GM18499 (cell line): Measurements from ENCODE around the gene ZNF774.
A peak's percentile ranks its signal among the peaks of the same experiment; 100 is the strongest.
"Not testable (repeated sequence)": the region's sequence is repeated elsewhere in the genome, so short reads cannot be mapped to it uniquely, and the experiment has no call there.

ENCODE experiments used
- ATAC-seq: cut with Tn5 transposase; IDR thresholded peaks from one replicate; pipeline ENCODE4 v1.9.1; 2021; ENCODE audit warnings: moderate number of reproducible peaks; ENCODE audit not compliant: insufficient read depth, unreplicated experiment

Gene ZNF774

DNA sequence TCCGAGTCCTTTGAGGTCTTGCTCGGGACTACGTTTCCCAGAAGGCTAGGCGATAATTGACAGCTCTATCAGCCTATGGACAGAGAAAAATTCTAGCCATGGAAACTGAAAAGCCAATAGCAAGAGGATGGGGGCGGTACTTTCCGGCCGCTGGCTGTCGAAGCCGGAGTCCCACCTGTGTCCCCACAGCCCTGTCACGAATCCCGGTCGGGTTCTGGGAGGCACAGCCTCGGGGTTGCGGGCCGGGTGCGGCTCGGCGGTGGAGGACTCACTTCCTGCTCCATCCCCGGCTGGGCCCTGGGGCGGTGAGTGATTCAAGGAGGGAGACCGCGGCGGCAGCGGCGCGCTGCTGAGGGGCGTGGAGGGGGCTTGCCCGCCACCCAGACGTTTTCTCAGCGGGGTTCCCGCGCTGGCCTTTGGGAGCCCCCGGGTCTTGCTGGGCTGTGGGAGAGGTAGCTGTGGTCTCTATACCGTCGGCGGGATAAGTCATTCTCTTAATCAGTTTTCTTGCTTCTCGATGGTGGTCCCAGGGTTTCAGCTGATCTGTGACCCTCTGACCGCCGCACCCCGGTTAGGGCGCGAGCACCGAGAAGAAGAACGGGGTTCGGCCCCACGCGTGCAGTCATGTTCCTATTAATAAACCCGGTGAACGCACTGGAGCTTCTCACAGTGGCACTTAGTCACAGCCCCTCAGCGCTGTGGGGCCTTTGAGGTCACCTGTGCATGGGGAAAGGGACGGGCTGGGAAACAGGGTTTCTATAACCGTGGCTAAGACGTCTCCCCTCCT lies at the start of gene ZNF774:
Gene ZNF774, plus strand, starts transcription at position 178 of the 787 bp plus-strand sequence. CDS start 2,377 bp downstream, outside the sequence.
- ATAC-seq, result peak; percentile 98

DNA sequence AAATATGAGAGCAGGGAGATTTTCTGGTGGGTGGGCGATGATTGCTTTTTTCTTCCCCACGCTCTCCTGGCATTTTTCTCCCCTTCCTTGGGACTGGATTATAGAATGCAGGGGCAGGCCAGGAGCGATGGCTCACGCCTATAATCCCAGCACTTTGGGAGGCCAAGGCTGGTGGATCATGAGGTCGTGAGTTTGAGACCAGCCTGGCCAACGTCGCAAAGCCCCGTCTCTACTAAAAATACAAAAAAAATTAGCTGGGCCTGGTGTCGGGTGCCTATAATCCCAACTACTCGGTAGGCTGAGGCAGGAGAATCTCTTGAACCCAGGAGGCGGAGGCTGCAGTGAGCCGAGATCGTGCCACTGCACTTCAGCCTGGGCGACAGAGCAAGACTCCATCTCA lies 46.7 kb upstream of the ZNF774 start:
- ATAC-seq, result not testable (repeated sequence)

DNA sequence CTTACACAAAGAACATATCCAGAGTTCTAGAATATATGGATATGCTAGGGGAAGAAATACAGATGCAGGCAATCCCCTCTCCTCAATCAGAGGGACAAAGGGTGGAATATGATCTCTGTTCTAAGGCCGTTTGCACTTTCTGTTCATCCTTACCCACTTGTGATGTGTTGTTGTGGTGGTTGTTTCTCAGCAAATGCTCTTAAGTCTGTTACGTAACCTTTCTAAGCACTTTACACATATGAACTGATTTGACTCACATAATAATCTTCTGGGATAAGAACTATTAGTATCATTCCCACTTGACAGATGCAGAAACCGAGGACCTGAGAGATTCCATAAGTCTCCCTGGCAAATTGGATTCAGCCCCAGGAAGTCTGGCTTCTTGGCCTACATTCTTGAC lies 46.2 kb upstream of the ZNF774 start:
- no peak for ATAC-seq

DNA sequence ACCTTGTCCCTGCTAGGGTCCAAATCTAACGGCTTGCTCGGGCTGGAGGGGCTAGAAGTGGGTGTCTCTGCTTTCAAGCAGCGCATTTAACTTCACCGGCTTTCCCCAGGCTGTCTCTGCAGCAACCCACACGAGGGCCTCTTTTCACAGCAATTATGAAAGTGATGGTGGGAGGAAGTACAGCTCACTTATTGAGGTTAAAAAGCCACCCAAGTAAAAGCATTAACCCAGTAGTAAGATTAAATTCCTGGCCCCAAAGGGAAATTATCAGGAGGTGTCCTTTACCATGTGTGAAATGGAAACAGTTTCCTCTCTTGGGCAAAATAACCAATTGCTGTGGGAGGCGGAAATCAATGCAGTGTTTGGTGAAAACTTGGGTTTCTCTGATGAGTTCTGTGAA lies 45.5 kb upstream of the ZNF774 start:
- ATAC-seq, result no peak

DNA sequence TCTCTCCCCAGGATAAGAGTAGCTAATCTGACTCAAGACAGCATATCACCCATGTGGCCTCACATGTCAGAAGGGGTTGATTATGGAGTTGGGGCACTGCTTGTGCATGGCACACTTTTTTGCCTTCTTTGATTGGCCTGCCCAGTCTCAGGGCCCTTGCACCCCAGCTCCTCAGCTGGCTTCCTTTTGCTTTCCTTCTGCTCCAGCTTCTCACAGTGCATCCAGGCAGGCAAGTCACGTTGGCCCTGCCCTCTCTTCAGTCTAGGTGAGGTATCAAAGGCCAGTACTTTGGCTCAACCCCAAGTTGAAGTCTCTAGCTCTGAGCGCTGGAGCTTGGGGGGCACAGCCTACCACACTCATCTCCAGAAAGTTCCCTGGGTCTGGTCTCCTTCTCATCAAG lies 44.4 kb upstream of the ZNF774 start:
- no peak for ATAC-seq

DNA sequence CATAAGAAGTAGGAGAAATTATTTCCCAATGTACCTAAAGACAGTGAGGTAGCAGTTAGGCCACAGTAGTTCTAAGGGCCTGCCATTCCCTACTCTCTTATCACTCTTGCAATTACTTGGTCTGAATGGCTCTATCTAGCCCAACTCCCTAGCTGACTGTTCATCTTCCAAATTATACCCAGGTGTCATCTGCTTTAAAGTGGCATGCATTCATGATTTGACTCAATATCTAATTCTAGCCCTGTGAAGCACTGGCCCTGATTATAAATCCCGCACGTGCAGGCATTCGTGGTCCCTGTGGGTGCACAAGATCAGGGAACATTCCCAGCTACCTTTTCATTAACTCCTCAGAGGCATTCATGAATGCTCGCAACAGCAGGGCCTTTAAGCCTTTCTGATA lies 43.1 kb upstream of the ZNF774 start:
- ATAC-seq, result no peak

DNA sequence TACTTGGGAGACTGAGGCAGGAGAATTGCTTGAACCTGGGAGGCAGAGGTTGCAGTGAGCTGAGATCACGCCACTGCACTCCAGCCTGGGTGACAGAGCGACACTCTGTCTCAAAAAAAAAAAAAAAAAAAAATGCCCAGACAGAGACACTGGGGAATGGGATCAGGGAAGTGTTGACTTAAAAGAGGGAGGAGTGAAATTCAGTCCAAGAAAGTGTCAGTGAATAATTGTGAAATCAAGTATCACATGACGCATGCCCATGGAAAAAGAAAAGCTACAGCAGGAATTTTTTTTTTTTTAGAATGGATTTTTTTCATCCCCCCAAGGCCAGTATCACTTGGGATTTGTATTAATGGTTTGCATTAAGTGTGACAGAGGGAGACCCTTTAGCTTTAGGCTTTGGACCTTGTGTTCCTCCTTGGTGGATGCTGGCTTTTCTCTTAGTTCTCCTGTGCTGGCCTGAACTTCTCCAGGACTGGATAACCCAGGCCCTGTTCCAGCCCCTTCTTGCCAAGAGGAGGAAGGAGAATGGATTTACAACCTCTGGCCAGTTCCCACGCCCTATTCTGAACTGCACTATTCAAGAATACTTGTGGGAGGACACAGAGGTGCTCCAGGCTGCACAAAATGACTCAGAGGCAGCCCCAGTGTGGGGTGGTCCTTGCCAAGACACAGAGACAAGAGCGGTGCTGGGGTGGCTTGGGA lies 36.7 kb upstream of the ZNF774 start:
- ATAC-seq, result no peak

DNA sequence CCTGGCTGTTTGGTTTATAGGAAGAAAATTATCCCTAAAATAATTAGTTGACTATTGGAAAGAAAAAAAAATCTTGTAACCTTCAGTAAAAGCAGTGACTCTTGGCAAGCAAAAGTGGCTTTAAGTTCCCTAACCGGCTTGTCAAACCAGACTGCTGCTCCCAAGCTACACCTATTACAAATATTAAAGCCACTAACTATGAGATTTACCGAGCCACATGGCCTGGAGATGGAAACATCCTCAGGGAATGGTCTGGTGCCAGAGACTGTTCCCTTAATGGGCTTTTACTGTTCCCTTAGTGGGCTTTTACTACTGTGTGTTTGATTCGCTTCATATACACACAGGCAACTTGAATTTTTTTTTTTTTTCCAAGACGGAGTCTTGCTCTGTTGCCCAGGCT lies 35.9 kb upstream of the ZNF774 start:
- ATAC-seq, result no peak

DNA sequence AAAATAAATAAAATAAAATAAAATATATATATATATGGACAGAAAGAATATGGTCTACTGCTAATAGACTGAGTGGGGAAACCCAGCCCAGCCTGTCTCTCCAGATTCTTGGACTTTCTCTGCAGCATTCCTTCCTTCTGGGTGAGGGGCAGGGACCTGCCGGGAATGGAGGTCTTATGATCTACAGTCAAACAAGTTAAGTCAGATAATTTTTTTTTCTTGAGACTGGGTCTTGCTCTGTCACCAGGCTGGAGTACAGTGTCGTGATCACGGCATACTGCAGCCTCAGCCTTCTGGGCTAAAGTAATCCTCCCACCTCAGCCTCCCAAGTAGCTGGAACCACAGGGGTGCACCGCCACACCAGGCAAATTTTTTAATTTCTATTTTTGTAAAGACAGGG lies 33.5 kb upstream of the ZNF774 start:
- no peak for ATAC-seq

DNA sequence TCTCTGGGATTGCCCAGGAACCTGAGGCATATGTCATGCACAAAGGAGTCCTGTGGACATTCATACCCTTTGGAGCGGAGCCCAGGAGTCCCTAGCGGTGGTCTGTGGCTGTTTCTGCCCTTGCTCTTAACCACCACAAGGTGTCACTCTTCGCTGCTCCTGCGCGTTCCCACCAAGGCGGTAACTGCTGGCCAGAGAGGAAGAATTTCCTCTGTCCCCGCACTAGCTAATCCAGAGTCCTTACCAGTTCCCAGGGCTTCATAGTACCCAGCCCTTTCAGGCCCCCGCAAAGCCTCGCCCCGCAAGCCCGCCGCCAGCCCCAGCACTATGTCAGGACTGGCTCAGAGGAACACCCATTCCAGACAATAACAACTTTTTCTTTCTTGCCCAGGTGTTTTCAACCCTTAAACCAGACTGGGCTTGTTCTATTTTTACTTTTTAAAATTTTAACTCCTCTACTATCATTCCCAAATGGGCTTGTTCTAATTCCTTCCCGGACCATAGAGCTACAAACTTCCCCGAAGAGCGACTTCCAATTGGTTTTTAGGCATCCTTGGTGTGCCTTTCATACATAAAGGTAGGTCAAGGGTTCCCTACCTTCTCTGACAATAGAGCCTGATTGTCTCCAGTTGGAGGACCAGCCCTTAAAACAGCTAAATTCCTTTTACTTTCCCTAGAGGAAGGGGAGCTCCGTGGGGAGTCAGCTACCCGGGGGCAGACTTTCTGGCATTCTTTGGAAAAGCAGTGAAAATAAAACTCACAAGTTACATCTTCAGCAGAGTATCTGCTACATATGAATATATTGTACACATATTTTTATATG lies 31.8 kb upstream of the ZNF774 start:
- no peak for ATAC-seq

DNA sequence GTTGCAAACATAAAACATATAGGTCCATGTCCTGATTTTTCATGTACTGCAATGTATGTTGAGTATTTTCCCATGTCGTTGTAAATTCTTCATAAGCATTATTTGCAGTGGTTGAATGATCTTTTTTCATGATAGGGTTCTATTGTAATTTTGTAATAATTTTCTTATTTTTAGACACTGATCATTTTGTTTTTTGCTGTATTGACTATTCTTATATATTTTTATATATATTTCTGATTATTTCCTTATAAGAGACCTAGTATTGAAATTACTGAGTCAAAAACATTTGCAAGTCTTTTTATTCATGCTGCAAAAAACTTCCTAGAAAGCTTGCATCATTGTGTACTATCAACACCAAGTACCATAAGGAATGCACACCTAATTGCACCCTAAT lies 31.2 kb upstream of the ZNF774 start:
- ATAC-seq, result no peak

DNA sequence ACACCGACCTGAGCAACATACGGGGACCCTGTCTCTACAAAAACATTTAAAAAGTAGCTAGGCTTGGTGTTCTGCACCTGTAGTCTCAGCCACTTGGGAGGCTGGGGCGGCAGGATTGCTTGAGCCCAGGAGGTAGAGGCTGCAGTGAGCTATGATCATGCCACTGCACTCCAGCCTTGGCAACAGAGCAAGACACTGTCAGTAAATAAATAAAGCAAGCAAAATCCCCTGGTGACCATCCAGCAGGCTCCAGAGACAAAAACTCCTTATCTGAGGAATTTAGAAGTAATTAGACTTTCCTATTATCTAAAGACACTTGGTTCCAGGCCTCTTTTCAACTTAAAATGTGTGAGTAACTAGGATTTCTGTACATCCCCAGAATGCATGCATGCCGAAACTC lies 29.5 kb upstream of the ZNF774 start:
- no peak for ATAC-seq

DNA sequence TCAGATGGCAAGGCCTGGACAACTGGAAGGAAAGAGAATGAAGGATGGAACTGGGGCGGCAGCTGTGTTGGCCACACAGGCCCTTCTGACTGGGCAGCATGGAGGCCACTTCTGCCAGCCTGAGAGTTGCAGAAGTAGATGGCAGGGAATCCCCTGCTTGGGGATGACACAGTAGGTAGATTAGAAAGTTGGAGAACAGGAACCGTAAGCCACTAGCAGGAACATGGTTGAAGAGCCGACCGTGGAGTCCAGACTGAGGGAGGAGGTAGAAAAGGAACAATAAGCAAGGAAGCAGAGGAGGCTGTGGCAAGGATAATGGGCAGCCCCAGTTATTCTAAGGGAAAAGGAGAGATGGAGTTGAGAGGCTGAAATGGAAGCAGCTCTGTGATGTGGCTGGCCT lies 26.4 kb upstream of the ZNF774 start:
- no peak for ATAC-seq

DNA sequence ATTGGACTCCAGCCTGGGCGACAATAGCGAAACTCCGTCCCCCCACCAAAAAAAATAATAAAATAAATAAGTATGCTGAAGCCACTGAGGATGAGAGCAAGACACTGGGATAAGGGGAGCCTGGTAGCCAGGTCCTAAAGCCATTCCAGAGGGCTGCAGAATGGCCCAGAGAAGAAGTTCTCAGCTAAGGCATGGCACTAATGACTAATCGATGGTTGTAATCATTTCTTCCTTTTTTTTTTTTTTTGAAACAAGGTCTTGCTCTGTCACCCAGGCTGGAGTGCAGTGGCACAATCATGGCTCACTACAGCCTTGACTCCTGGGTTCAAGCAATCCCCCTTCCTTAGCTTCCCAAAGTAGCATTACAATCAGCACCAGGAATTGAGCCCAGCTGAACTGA lies 25.6 kb upstream of the ZNF774 start:
- no peak for ATAC-seq

DNA sequence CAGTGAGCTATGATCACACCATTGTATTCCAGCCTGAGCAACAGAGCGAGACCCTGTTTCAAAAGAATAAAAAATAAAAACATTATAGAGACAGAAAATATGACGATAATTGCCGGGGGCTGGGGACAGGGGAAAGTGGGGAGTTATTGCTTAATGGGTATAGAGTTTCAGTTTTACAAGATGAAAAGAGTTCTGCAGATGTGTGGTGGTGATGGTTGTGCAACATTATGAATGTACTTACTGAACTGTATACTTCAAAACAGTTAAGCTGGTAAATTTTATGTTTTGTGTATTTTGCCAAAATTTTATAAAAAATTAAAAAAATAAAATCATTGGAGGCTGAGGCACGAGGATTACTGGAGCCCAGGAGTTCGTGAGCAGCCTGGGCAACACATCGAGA lies 24.8 kb upstream of the ZNF774 start:
- no peak for ATAC-seq

DNA sequence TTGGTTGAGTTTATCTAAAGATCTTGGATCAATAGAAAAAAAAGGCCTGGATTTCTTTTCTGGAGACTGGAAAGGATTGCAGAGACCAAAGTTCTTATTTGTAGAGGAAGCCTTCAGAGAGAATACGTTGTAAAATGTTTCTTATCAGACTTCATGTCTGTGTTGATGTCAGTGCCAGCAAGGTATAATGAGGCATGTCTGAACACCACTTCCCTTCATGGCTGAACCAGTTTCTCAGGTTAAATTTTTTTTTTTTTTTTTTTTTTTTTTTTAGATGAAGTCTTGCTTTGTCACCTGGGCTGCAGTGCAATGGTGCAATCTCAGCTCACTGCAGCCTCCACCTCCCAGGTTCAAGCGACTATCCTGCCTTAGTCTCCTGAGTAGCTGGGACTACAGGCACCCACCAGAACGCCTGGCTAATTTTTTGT lies 17.8 kb upstream of the ZNF774 start:
- ATAC-seq, result no peak

DNA sequence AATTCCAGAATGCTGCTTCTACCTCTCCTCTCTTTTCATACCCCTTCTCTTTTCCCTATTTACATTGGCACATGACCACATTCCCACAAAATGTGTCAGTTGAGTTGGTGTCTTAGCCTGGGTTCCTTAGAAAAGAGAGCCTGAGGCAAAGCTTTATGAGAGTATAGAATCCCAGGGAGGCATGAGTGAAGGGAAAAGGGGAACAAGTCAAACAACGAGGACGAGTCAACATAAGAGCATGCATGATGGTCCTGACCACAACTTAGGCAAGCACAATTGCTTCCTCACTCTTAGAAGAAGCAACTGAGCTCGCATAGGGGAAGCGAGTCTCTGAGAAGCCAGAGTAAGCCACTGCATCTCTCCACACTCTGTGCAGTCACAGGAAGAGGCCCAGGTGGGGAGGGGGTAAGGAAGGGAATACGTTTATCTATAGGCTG lies 15.4 kb upstream of the ZNF774 start:
- ATAC-seq, result no peak

DNA sequence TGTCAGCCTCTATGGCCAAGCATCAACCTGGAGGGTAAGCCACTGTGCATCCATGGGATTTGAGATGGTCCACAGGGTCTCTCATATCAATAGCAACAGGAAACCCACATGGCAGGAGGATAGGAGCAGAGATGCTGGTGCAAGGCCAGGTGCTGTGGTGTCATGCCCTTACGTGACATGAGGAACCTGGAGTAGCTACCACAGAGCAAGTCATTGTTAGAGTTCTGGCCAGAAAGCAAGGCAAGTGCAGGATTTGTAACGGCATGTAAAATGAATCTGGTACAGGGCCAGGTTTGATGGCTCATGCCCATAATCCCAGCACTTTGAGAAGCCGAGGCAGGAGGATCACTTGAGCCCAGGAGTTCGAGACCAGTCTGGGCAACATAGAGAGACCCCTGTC lies 14.8 kb upstream of the ZNF774 start:
- ATAC-seq, result no peak

DNA sequence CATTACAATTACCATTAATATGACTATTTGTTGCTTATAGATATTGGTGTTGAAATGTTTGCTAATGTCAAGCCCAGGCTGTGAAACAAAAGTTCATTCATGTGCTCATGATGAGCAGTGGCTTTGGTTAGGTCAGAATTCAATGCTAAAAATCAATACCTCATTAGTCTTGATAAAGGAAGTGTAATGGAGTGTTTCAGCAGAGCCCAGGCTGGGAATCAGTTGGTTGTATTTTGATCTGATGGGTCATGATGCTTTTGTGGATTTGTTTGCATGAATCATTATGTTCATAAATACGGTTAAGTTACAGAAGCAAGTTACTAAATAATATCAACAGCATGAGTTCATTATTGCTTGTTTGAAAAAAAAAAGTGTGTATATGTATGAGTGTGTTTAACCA lies 13.6 kb upstream of the ZNF774 start:
- ATAC-seq, result no peak

DNA sequence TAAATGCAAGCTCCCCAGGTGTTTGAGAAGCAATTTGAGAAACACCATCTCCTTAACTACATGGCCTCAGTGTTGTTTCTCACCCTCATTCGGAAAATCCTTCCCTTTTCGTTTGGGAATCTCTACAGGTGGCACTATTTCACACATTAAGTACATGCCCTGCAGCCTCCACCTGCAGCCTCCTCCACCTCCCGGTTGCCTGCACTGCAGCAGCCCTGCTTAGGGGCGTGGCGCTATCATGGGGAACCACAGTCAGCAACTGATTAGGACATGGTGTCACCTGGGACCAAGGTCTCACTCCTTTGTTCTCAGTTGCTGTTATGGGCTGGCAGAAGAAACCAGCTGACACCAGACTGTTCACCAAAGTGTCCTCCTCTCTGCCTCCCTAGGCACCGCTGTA lies 11.7 kb upstream of the ZNF774 start:
- ATAC-seq, result no peak

DNA sequence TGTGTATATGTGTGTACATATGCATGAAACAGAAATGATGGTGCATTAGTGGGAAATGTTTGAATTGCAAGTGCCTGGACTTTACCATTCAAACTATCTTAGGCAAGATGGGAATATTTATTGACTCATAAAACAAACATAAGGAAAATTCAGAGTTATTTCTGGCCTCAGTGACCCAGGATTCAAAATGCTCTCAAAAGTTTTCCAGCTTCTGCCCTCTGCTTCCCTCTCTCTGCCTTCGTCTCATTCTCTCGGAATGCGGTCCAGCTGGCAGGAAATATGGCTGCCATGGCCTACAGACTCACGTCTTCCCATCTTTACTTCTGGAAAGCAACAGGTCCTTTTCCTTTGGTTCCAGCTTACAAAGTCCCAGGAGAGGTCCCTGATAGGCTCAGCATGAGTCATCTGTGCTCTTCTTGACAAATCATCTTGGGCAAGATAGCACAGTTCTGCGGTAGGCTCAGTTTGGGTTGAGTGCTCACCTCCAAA lies 8.7 kb upstream of the ZNF774 start:
- no peak for ATAC-seq
